SK-N-SH (cell line): ENCODE data around the gene ANXA7. TPM values are rescaled to one million over a fixed set of nuclear protein-coding genes. Genes with fewer than 3 reads are reported as not detected.

ENCODE experiments used
- CTCF ChIA-PET: fragments of 300-600, 350-600 bp; formaldehyde crosslinking; extraction: SDS; loops from one replicate; lab custom pipeline; 2021; lab: Yijun Ruan, JAX
- POLR2A ChIA-PET: fragments of 350-600 bp; sonication (Branson Sonifier 250); formaldehyde crosslinking; extraction: SDS; loops from one replicate; lab custom pipeline; 2020; ENCODE audit warnings: antibody characterized with exemption, inconsistent platforms; lab: Yijun Ruan, JAX
- DNase-seq: peaks from one replicate; pipeline ENCODE4 v3.0.0; 2012
- H2AFZ ChIP-seq: fragments of 200-600 bp; sonication (generic); 2 replicates; pipeline ENCODE4 v1.8.1; 2016; ENCODE audit warnings: antibody characterized with exemption, mild to moderate bottlenecking, low read depth
- H3F3A ChIP-seq: fragments of 200-600 bp; sonication (generic); replicated peaks from 2 replicates; pipeline ENCODE3; 2016; ENCODE audit warnings: antibody characterized with exemption, mild to moderate bottlenecking; ENCODE audit not compliant: insufficient read depth
- H3K27ac ChIP-seq, 2 experiments: fragments of 200-500 bp in 1 of 2; fragments of 200-600 bp in 1 of 2; sonication (Bioruptor generic) in 1 of 2; sonication (generic), shearing (Covaris generic) in 1 of 2; 2 replicates each; pipeline versions ENCODE4 v1.5.1 to v1.6.1; 2014 to 2016; ENCODE audit warnings: low read depth in 2 of 2, inconsistent platforms in 1 of 2, low read length in 1 of 2, mild to moderate bottlenecking in 1 of 2, mixed read lengths in 1 of 2
- H3K27me3 ChIP-seq: fragments of 200-600 bp; sonication (generic), shearing (Covaris generic); 2 replicates; pipeline ENCODE4 v1.6.1; 2016; ENCODE audit warnings: mixed run types; ENCODE audit not compliant: insufficient read depth
- H3K36me3 ChIP-seq, 2 experiments: fragments of 200-500 bp in 1 of 2; fragments of 200-600 bp in 1 of 2; sonication (Bioruptor generic) in 1 of 2; sonication (generic) in 1 of 2; replicated peaks in 1 of 2; 2 replicates each; pipeline versions ENCODE3 to v1.5.1; 2014 to 2016; ENCODE audit warnings: low read length in 1 of 2, mild to moderate bottlenecking in 1 of 2; ENCODE audit not compliant: insufficient read depth in 2 of 2, control insufficient read depth in 1 of 2
- H3K4me1 ChIP-seq, 2 experiments: fragments of 200-500 bp in 1 of 2; fragments of 200-600 bp in 1 of 2; sonication (Bioruptor generic) in 1 of 2; sonication (generic), shearing (Covaris generic) in 1 of 2; 2 replicates each; pipeline versions ENCODE4 v1.5.1 to v1.6.1; 2014 to 2016; ENCODE audit warnings: low read depth in 1 of 2, low read length in 1 of 2, mixed run types in 1 of 2; ENCODE audit not compliant: insufficient read depth in 2 of 2, control insufficient read depth in 1 of 2
- H3K4me2 ChIP-seq: fragments of 200-600 bp; sonication (generic), shearing (Covaris generic); 2 replicates; pipeline ENCODE4 v1.6.1; 2017; ENCODE audit warnings: mixed run types
- H3K4me3 ChIP-seq, 2 experiments: fragments of 200-500 bp in 1 of 2; fragments of 200-600 bp in 1 of 2; sonication (Bioruptor generic) in 1 of 2; sonication (generic), shearing (Covaris generic) in 1 of 2; 2 replicates each; pipeline versions ENCODE4 v1.5.1 to v1.8.1; 2014 to 2016; ENCODE audit warnings: low read depth in 2 of 2, inconsistent platforms in 1 of 2, low read length in 1 of 2, mild to moderate bottlenecking in 1 of 2, mixed read lengths in 1 of 2, moderate library complexity in 1 of 2
- H3K79me2 ChIP-seq: fragments of 200-600 bp; sonication (generic); 2 replicates; pipeline ENCODE4 v1.8.1; 2017; ENCODE audit warnings: mild to moderate bottlenecking; ENCODE audit not compliant: insufficient read depth
- H3K9ac ChIP-seq: fragments of 200-600 bp; sonication (generic); 2 replicates; pipeline ENCODE4 v1.6.1; 2017; ENCODE audit warnings: mixed run types
- H3K9me2 ChIP-seq: fragments of 200-600 bp; sonication (generic); 2 replicates; pipeline ENCODE4 v1.6.1; 2017; ENCODE audit warnings: mixed run types
- H3K9me3 ChIP-seq: fragments of 200-600 bp; sonication (generic); 2 replicates; pipeline ENCODE4 v1.6.1; 2017; ENCODE audit warnings: mixed run types, mild to moderate bottlenecking, moderate library complexity
- H4K20me1 ChIP-seq: fragments of 200-600 bp; sonication (generic); 2 replicates; pipeline ENCODE4 v1.6.1; 2017; ENCODE audit warnings: mild to moderate bottlenecking, mixed run types; ENCODE audit not compliant: insufficient read depth
- CHD2 ChIP-seq: fragments of 150-350 bp; IDR thresholded peaks from 2 replicates; pipeline ENCODE4 v1.6.1; 2018; ENCODE audit warnings: low read length; ENCODE audit not compliant: partially characterized antibody
- ELF1 ChIP-seq: IDR thresholded peaks from 2 replicates; pipeline ENCODE4 v1.4.0; 2012
- EZH2phosphoT487 ChIP-seq: fragments of 200-600 bp; sonication (generic); IDR thresholded peaks from 2 replicates; pipeline ENCODE4 v1.6.1; 2017; ENCODE audit warnings: low read depth, mixed run types, mild to moderate bottlenecking, antibody characterized with exemption, moderate library complexity, borderline replicate concordance
- FOSL2 ChIP-seq: IDR thresholded peaks from 2 replicates; pipeline ENCODE4 v1.4.0; 2012; ENCODE audit warnings: low read depth, mild to moderate bottlenecking, moderate library complexity, borderline replicate concordance
- FOXM1 ChIP-seq: IDR thresholded peaks from 2 replicates; pipeline ENCODE4 v1.4.0; 2012; ENCODE audit warnings: low read depth, mild to moderate bottlenecking
- GABPA ChIP-seq: IDR thresholded peaks from 2 replicates; pipeline ENCODE4 v1.4.0; 2012; ENCODE audit warnings: low read depth, mild to moderate bottlenecking
- GATA2 ChIP-seq: sonication (generic); formaldehyde crosslinking; IDR thresholded peaks from 2 replicates; pipeline ENCODE4 v1.5.0; 2020; ENCODE audit warnings: mild to moderate bottlenecking, missing genetic modification reagents
- JUND ChIP-seq: IDR thresholded peaks from 2 replicates; pipeline ENCODE4 v1.4.0; 2012
- MEF2A ChIP-seq: IDR thresholded peaks from 2 replicates; pipeline ENCODE4 v1.4.0; 2012; ENCODE audit warnings: low read depth, borderline replicate concordance
- MXI1 ChIP-seq: IDR thresholded peaks from 2 replicates; pipeline ENCODE4 v1.6.1; 2012; ENCODE audit warnings: mild to moderate bottlenecking, low read depth, low read length, improper control_type of control experiment
- NFIC ChIP-seq: IDR thresholded peaks from 2 replicates; pipeline ENCODE4 v1.4.0; 2012; ENCODE audit warnings: borderline replicate concordance
- NRF1 ChIP-seq: IDR thresholded peaks from 2 replicates; pipeline ENCODE4 v1.6.1; 2012; ENCODE audit warnings: low read depth, mild to moderate bottlenecking, low read length
- PBX3 ChIP-seq: IDR thresholded peaks from 2 replicates; pipeline ENCODE4; 2012
- POLR2AphosphoS5 ChIP-seq: IDR thresholded peaks from 2 replicates; pipeline ENCODE4 v1.6.1; 2012; ENCODE audit warnings: low read depth, low read length
- RAD21 ChIP-seq: IDR thresholded peaks from 2 replicates; pipeline ENCODE4 v1.6.1; 2012; ENCODE audit warnings: mild to moderate bottlenecking, low read length
- RCOR1 ChIP-seq: fragments of 150-350 bp; IDR thresholded peaks from 2 replicates; pipeline ENCODE4 v1.6.1; 2017; ENCODE audit warnings: antibody characterized with exemption, low read length
- RXRA ChIP-seq: IDR thresholded peaks from 2 replicates; pipeline ENCODE4 v1.4.0; 2012; ENCODE audit warnings: low read depth, mild to moderate bottlenecking, borderline replicate concordance
- SIN3A ChIP-seq: IDR thresholded peaks from 2 replicates; pipeline ENCODE4 v1.6.1; 2012; ENCODE audit warnings: low read depth, mild to moderate bottlenecking, low read length, moderate library complexity, borderline replicate concordance
- SMC3 ChIP-seq: IDR thresholded peaks from 2 replicates; pipeline ENCODE4 v1.6.1; 2012; ENCODE audit warnings: low read depth, low read length, improper control_type of control experiment
- USF1 ChIP-seq: IDR thresholded peaks from 2 replicates; pipeline ENCODE4 v1.4.0; 2012; ENCODE audit warnings: low read depth, borderline replicate concordance
- YY1 ChIP-seq: IDR thresholded peaks from 2 replicates; pipeline ENCODE4 v1.4.0; 2012; ENCODE audit warnings: low read depth, mild to moderate bottlenecking
- WGBS: methylation state at CpG from one replicate; pipeline ENCODE4 v1.1.6; 2017; ENCODE audit warnings: low lambda C conversion rate; 5-methylcytosine and 5-hydroxymethylcytosine counted together
- polyA plus RNA-seq, 3 experiments: library from polyadenylated mRNA; depleted of rRNA; stranded (reverse); fragments of >200 nt; gene quantifications; 2 replicates each; pipeline ENCODE4 v1.2.3, GENCODE V29; 2012
- TF ChIP-seq, protein P1 (sequence below): IDR thresholded peaks from 2 replicates; pipeline ENCODE4 v1.4.0; 2012; ENCODE audit warnings: low read depth, borderline replicate concordance
- TF ChIP-seq, protein P2 (sequence below): fragments of 150-350 bp; IDR thresholded peaks from 2 replicates; pipeline ENCODE4 v1.6.1; 2016; ENCODE audit warnings: mild to moderate bottlenecking, low read depth, low read length

Gene ANXA7
- polyA plus RNA-seq, 1 of the 3 experiments (the other 2 are of a cell fraction), result 65.7 TPM

- TF ChIP-seq PBX3, result no peak
- no peak for TF ChIP-seq ELF1
- no peak for TF ChIP-seq JUND
- TF ChIP-seq, protein P1, sequence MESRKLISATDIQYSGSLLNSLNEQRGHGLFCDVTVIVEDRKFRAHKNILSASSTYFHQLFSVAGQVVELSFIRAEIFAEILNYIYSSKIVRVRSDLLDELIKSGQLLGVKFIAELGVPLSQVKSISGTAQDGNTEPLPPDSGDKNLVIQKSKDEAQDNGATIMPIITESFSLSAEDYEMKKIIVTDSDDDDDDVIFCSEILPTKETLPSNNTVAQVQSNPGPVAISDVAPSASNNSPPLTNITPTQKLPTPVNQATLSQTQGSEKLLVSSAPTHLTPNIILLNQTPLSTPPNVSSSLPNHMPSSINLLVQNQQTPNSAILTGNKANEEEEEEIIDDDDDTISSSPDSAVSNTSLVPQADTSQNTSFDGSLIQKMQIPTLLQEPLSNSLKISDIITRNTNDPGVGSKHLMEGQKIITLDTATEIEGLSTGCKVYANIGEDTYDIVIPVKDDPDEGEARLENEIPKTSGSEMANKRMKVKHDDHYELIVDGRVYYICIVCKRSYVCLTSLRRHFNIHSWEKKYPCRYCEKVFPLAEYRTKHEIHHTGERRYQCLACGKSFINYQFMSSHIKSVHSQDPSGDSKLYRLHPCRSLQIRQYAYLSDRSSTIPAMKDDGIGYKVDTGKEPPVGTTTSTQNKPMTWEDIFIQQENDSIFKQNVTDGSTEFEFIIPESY, result no peak
- no peak for TF ChIP-seq GATA2
- no peak for TF ChIP-seq RCOR1
- no peak for TF ChIP-seq YY1
- no peak for TF ChIP-seq FOXM1
- no peak for TF ChIP-seq CHD2
- no peak for TF ChIP-seq POLR2AphosphoS5
Observed at GRCh38 chr10:73359492-73359891, 54.4 kb downstream of the ANXA7 start (continued).

- Histone ChIP-seq H3K4me1 (peaks cover 0 to 5% of the 10 kb centered on the region in 2 experiments; a peak in 2 of 4 replicates), H2AFZ (peak within 1 kb of the TSS; percentile 96), H3K27ac (peak within 1 kb of the TSS; percentile 55 to 58; a peak in 3 of 4 replicates), H3K9me3 (no peaks in the 10 kb centered on the region), H3K4me2 (peak within 1 kb of the TSS; percentile 91), H3K36me3 (peaks cover 0 to 13% of the 10 kb centered on the region in 2 experiments), H3F3A (peaks cover 10% of the 10 kb centered on the region), H3K9me2 (no peaks in the 10 kb centered on the region), H3K4me3 (peak within 1 kb of the TSS; percentile 77 to 95), H4K20me1 (no peaks in the 10 kb centered on the region), H3K79me2 (no peaks in the 10 kb centered on the region), H3K27me3 (no peaks in the 10 kb centered on the region), H3K9ac (peak within 1 kb of the TSS; percentile 87)
- 2% methylated on average over 37 of the region's 45 CpGs for WGBS
- DNase-seq, result peak; percentile 94
- ChIA-PET POLR2A (interaction anchor here (0.5 to 1.2 kb wide), 4 partner anchors 12 to 112 kb away, joined by 3 to 4 read pairs (median 4); partner anchors contain the start of gene DNAJC9), CTCF (interaction anchor here (0.6 to 0.8 kb wide), 3 partner anchors 12 to 684 kb away, joined by 3 to 4 read pairs (median 3); no protein-coding TSS in a partner anchor)
- no peak for TF ChIP-seq JUND
- TF ChIP-seq CHD2, result peak; percentile 100
- TF ChIP-seq GABPA, result no peak
- peak; percentile 53; the same call in 1 of the 2 replicates for TF ChIP-seq NRF1
- no peak for TF ChIP-seq EZH2phosphoT487
- no peak for TF ChIP-seq NFIC
- no peak for TF ChIP-seq MEF2A
- no peak for TF ChIP-seq ELF1
- no peak for TF ChIP-seq GATA2
- TF ChIP-seq POLR2AphosphoS5, result peak; percentile 97
- TF ChIP-seq, protein P2, sequence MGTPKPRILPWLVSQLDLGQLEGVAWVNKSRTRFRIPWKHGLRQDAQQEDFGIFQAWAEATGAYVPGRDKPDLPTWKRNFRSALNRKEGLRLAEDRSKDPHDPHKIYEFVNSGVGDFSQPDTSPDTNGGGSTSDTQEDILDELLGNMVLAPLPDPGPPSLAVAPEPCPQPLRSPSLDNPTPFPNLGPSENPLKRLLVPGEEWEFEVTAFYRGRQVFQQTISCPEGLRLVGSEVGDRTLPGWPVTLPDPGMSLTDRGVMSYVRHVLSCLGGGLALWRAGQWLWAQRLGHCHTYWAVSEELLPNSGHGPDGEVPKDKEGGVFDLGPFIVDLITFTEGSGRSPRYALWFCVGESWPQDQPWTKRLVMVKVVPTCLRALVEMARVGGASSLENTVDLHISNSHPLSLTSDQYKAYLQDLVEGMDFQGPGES, result no peak
- 0 out of 2 replicates have a peak, but pooled peaks have one; percentile 22 for TF ChIP-seq YY1
- no peak for TF ChIP-seq FOSL2
- TF ChIP-seq USF1, result no peak
- TF ChIP-seq PBX3, result no peak
- TF ChIP-seq RXRA, result no peak
- no peak; the same call in 1 of the 2 replicates for TF ChIP-seq MXI1
- TF ChIP-seq SMC3, result no peak
- TF ChIP-seq RAD21, result no peak
- TF ChIP-seq SIN3A, result peak; percentile 95; the same call in 1 of the 2 replicates
- no peak for TF ChIP-seq RCOR1
Observed at GRCh38 chr10:73358331-73359279, 55.3 kb downstream of the ANXA7 start, which contains the start of gene CFAP70. Gene CFAP70, minus strand, starts transcription at chr10:73358864. Its CDS starts 4,068 bp downstream, at chr10:73354796.
